CD4-positive, alpha-beta T cell treated with Interleukin-4 for 1 hour (primary cell): ENCODE measurements around the gene KIF17.
A peak's percentile ranks its signal among the peaks of the same experiment; 100 is the strongest.

Experiments used
- DNase-seq, 2 donors: peaks; one replicate each; pipeline ENCODE4 v3.0.0-alpha.2; 2020 to 2022

The KIF17 gene

DNA sequence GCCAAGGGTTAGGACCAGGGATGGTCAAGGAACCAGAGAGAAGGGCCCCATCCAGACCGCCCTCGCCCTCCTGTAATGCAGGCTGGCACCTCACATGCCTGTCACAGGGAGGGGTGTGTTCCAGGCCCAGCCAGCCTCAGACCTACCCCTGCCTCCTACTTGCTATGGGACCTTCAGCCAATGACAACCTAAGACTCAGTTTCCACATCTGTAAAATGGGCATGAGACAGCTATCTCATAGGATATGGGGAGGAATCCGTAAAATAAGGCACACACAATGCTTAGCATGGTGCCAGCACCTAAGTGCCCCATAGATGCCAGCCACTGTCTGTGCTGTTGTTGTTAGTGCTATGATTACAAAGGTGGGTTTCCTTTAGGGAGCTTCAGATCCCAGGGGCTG is 7.9 kb downstream of the KIF17 start:
- no peak for DNase-seq

DNA sequence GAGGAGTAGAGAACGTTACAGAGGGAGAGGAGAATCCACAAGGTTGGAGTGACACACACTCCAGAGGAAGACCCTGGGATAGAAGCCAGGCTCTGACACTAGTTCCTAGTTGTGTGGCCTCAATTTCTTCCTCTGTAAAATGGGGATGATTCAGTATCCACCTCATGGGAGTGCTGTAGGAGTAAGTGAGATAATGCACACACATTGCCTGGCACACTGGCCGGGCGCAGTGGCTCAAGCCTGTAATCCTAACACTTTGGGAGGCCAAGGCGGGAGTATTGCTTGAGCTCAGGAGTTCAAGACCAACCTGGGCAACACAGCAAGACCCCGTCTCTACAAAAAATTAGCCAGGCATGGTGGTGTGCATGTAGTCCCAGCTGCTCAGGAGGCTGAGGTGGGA is 8.9 kb downstream of the KIF17 start:
- no peak for DNase-seq

DNA sequence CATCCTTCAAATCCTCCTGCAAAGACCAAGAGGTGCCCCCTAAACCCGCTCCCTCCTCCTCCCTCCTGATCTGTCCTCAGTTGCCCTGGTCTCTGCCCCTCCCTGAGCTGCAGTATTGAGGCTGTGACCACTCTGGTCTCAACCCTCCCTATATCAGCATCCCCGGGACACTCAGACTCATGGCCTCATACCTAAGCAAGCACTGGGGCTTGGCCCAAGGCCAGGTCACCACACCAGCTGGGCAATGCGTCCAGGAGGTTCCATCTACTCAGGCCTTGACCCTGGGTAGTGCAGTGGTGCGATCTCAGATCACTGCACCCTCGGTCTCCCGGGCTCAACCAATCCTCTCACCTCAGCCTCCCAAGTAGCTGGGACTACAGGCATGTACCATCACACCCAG is 9.8 kb downstream of the KIF17 start:
- no peak for DNase-seq

DNA sequence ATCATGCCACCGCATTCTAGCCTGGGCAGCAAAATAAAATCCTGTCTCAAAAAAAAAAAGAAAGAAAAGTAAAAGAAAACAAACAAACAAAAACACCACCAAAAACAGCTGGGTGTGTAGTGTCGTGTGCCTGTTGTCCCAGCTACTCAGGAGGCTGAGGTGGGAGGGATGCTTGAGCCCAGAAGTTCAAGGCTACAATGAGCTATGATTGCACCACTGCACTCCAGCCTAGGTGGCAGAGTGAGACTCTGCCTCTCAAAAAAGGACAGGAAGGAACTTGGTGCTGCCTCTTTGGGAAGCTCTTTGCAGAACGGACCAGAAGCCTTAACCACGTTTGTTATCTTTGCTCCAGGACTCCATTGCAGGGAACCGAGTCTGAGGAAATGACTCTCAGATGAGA is 11.0 kb downstream of the KIF17 start:
- DNase-seq = no peak

DNA sequence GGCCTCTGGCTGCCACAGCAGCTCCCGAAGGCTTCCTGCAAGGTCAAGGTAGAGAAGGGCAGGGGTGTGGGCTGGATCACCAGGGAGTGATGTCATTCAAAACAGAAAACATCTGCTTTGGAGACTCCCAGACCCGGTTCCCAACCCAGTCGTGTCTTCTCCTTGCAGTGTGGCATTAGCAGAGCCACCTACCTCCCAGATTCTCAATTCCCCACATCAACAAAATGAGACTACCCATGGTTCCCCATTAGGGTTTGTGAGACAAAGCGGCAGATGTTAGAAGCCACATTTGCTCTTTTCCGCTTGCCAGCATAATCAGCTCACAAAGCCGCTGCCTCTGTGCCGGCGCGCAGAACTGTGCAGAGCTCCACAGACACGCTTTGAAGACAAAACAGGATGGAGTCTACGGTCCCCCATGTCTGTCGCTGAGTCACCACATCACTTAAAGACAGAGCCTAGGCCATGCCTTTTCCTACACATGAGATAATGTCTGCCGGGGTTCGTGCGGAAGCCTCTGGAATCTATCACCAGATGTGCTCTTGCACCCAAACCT is 12.5 kb downstream of the KIF17 start:
- no peak for DNase-seq

DNA sequence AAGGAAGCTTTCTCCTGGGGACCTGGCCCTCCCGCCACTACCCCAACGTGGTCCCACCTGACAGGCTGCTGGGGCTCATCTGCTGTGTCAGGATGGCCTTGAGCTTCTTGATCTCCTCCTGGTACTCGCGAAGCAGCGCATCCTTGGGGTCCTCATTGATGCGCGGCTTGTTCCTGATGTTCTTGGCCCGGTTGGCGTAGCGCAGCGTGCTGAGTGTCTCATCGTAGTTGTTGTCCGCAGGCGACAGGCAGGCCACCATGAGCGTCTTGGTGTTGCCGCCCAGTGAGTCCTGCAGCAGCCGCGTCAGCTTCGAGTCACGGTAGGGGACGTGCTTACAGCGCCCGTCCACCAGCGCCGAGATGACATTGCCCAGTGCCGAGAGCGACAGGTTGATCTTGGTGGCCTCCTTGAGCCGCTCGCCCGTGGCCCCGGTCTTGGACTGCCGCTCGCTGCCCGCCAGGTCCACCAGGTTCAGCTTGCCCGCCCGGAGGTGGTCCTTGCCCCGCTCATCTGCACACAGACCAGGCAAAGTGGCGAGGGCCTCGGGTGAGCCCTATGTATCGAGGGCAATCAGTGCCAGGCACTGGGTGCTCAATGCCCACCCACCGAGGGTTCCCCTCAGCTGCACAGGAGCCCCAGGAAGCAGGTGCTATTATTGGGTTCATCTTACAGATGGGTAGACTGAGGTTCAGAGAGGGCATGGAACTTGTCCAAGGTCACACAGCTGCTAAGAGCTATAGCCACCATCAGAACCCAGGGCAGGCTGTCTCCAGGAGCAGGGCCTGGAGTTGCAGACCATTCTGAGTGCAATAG is 13.2 kb downstream of the KIF17 start:
- DNase-seq = no peak

DNA sequence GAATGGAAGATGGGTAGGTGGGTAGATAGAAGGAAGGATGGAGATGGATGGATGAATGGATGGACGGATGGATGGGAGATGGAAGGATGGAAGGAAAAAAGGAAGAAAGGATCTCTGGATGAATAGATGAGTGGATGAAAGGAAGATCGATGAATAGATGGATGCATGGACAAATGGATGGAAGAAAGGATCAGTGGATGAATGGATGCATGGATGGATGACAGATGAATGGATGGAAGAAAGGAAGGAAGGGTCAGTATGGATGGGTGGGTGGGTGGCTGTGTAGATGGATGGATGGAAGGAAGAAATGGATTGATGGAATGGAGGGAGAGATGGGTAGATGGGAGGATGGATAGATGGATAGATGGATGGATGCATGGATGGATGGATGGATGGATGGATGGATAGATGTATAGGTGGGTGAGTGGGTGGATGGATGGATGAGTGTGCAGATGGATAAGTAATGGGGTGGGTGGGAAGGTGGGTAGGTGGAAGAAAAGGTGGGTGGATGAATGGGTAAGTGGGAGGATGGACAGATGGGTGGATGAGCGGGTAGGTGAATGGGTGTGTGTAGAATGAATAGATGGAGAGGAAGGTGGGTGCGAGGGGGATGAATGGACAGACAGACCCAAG is 14.6 kb downstream of the KIF17 start:
- DNase-seq = no peak

DNA sequence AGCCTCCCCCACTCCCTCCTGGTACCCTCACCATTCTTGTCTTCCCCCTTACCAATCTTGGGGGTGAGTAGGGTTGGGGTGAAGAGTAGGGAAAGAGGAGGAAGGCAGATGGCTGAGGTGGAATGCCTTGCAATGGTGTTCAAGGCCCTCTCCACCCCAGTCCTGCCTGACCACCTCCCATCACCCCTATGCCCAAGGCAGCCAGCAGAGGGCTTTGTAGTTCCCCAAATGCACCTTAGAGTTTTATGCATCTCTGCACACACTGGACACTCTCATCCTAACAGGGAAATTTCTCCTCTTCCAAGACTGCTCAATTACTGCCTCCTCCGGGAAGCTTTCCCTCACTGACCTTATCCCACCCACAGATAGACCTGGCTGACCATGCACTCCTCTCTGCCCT is 15.4 kb downstream of the KIF17 start:
- DNase-seq = no peak

DNA sequence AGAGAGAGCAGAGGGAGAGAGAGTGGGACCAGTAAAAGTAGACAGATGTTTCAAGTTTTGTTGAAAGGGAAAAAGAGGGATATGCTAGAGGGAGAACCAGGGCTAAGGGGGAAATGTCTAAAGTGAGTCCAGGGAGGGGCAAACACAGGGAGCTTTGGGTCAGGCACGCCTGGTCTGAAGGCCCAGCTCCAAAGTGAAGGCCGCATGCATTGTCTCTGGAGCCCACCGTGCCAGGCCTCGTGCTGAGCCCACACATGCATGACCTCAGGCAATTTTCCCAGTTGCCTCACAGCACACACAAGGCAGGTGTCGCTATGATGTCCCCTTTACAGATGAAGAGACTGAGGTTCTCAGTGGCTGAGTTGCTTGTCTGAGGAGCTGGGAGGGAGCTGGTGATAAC is 16.0 kb downstream of the KIF17 start:
- DNase-seq = no peak

DNA sequence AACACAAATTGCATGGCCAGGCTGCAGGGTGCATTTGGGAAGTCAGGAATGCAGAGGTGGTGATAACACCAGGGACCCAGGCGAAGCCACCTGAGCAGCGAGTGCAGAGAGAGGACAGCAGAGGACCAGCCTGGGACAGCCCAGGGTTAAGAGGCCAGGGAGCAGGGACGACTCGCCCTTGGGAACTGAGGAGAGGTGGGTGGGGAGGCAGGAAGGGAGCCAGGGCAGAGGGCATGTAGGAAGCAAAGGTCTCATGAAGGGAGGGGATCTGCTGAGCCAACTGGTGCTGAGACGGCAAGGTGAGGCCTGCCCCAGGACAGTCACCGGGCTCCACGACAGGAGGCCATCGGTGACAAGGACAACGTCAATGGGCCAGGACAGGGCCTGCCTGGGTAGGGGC is 16.4 kb downstream of the KIF17 start:
- no peak for DNase-seq

DNA sequence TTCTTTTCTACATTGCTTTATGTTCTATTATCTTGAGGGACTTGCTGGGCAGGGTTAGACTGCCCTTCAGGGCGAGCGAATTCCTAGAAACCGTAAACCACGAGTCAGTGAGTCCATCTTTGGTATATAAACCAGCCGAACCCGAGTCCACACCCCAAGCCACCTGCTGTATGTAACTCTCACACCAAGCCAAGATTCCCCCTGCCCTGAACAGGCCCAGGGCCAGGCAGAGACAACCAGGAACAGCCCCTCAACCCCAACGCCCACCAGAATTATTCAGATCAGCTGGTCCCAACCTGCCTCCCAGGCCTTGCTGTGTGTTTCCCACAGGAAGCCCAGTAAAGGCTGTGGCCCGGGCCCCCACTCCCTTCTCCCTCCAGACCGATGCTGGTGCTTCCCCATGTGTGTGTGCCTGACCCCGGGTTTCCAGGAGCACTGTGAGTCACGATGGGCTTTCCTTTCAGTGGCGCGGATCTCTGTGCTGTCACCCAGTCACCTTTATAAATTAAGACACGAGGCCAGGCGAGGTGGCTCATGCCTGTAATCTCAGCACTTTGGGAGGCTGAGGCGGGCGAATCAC is 17.1 kb downstream of the KIF17 start:
- no peak for DNase-seq

DNA sequence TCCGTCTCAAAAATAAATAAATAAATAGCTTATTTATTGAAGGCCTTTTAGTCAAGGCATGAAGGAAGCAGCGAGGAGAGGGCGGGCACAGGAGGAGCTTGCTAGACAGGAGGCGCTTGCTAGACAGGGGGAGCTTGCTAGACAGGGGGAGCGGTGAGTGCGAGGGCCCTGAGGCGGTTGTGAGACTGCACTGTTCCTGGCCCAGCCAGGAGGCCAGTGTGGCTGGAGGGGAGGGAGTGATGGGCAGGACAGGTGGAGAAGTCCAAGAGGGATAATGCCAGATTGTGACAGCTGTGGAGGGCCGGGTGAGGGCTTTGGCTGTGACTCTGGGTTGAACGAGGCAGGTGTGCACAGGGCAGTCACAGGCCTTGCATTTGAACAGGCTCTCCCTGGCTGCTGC is 18.2 kb downstream of the KIF17 start:
- DNase-seq = no peak

DNA sequence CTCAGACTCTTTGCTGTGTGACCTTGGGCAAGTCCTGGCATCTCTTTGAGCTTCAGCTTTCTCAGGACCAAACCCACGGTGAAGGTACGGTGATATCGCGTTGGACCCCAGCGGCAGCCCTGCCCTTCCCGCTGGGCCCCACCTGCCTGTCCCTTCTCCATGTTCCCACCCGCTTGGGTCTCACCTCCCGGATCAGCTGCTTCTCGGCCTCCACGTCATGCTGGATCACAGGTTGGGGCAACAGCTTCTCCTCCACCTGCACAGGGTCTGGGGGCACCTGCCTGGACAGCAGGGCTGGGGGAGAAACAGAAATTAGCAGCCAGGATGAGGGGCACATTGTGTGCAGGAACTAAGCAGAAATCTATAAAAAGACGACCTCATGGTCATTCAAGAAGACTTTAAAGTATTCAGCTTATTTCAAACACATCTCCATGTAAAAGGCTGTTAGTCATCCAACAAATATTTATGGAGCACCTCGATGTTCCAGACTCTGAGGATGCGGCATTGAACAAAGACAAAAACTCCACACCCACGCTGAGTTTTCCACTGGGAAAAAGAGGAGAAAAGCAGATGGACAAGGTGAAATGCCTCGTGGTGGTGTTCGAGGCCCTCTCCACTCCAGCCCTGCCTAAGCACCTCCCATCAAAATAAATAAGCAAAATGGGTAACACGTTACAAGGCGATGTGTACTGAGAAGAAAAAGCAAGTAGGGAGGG is 19.5 kb downstream of the KIF17 start:
- no peak for DNase-seq

DNA sequence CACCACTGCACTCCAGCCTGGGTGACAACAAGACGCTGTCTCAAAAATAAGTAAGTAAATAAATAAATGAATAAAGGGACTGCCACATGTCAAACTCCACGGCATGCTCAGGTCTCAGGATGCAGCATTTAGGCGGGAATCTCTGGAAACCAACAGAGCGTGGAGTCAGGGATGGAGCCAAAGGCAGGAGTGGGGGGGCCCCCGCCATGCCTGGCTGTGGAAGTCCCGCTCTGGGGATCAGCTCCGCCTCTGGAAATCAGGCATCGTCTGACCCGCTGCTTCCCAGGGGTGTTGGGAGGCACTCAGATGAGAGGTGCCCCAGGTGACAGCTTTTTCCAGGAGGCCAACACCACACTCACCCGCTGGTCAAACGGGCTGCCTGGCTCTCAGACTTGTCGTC is 20.2 kb downstream of the KIF17 start:
- DNase-seq = no peak

DNA sequence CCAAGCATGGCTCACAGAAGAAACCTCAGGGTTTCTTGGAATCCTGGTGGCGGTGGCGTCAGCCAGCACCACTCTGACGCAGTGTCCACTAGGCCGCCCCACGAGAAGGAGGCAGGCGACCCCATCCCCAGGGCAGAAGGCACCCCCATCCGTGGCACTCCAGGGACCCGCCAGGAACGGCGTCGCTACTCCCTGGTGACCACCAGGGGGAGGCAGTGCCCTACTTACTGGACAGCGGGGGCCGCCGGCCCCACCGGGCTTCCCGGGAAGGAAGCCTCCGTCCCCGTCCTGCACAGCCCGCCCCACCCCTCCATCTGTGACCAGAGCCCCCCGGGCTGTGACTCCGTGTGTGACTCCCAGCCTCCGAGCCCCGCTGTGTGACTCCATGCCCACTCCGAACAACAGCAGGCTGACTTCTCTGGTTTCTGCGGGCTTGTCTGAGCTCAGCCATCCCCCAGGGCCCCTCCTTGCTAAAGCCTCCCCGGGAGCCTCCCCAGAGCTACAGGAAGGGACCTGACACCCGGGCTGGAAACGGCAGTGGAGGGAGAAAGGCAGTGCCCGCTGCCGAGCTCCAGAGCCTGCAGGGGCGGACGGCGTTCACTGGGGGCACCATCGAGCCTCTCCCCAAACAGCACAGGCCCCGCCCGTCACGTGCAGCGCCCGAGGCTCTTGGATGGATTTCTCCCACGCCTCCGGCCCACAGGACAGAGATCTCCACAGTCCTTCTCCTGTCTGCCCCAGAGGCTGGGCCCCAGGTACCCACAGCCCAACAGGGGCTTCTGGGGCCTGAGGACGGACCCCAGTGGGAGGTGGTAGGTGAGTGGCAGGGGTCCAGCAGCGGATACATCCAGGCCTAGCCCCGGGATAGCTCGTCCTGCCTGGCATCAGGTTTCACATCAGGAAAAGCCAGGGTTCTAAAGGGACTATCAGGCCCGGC is 21.1 kb downstream of the KIF17 start:
- peak; percentile 68 to 75 for DNase-seq

DNA sequence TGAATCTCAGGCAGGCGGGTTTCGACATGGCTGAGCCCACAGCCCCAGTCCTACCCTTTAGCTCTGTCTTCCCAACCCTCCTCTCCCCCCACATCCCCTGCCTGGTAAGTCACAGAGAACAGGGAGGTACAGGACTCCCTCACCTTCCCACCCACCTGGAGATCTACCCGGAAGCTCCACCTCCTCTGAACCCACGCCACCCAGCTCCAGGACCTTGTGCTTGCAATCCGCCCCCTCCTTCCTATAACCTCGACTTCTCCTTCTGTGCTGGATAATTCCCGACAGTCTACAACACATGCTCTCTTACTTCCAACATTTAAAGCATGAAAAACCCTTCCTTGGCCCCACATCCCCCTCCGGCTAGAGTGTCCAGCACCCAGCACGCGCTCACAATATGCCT is 22.3 kb downstream of the KIF17 start:
- no peak for DNase-seq

DNA sequence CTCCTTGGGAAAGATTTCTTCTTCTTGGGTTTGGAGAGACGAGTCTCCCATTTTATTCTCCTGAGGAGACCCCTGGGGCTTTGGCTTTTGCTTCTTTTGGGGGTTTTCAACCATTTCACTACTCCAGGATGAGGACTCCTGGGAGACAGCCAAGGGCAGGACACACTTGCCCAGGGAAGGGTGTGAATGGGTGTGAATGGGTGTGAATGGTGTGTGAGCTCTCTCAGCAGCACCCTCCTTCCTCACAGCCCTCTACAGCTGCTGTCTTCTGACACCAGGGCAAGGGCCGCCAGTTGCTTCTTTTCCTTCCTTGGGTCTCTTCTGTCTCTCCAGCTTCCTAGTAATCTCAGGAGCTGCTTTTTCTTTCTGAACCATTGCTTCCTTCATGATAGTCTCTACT is 24.2 kb downstream of the KIF17 start:
- no peak for DNase-seq

DNA sequence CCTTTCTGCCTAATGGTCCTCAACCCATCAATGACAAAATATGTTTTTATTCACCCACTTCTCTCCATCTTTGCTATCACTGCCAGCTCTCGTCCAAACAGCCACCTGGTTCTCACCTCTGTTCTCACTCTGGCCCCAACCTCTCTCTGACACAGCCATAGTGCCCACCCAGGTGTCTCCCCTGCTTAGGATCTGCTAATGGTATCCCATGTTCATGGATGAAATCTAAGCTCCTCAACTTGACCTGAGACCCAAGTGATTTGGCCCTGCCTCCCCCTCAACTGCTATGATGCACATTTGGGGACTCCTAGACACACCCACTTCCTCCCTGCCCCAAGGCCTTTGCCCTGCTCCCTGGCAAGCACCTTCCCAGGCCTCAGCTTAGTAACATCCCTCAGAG is 25.9 kb downstream of the KIF17 start:
- no peak for DNase-seq

DNA sequence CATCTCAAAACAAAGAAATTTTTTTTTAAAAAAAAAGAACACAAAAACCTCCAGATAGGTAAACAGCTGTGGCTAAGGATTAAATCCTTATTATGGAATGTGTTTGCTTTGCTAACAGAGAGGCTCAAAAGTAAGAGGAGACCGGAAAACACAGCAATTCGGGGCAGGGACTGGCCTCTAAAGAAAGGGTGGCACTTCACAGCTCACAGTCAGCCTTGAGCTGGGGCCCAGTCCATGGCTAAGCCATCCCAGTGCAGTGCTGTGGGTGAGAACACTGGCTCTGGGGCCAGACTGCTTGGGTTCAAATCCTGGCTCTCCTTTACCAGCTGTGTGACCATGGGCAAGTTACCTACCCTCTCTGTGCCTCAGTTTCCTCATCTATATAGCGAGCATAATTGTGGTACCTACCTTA is 28.2 kb downstream of the KIF17 start:
- DNase-seq = no peak

DNA sequence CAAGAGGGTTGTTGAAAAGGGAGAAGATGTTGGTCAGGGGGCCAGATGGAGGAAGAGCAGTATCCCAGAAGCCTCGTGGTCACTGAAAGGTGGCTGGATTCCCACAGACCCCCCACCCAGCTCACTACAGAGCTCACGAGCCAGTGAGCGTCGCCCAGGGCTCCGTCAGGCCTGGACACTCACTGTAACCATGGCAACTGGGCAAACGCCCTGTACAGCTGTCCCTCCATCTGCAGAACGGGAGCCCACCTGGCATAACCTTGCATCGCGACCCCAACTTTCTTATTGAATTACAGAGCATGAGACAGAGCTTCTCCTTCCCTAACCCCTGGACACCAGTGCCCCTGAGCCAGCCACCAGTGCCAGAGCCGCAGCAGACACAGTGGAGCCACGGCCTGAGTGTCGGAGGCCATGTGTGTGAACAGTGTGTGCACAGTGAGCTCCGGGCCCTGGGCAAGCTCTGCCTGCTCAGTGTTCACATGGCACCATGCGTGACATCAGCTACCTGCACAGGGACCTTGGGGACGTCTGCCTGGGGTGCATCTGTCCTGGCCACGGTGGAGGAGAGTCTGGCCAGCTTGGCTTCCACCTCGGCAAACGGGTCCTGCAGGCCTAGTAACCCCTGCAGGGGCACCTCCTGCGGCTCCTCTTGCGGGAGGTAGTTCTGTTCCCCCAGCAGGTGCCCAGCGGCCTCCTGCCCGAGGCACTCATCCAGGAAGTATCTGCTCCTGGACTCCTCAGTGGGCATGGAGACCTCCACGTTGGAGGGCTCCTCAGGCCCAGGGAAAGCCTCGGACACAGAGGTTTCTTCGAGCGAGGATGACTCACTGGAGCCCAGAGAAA is 30.7 kb downstream of the KIF17 start:
- DNase-seq = no peak

DNA sequence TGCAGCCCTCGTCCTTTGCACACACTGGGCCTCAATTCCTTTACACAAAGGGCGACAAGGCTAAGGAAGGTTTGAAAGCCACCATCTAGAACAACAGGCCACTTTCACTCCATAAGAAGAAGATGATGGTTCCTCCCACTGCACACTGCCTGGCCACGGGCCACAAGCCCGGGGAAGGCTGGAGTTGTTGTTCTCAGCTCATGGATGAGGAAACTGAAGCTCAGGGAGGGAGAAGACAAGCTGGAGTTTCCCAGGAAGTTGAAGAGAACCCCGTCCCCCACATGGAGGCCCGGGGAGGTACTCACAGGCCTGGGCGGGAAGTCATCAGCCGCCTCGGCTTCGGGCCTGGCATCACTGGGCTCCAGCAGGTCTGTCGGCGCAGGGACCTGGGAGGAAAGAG is 32.1 kb downstream of the KIF17 start:
- DNase-seq = no peak
